PC-9 (cell line): Measurements from ENCODE around the gene GRHPR.

Experiments
- CTCF ChIP-seq: fragments of 200-600 bp; sonication (generic); conservative IDR thresholded peaks from 2 replicates; pipeline ENCODE4 v1.6.1; 2017; ENCODE audit warnings: mixed run types, antibody characterized with exemption, mild to moderate bottlenecking, moderate library complexity
- EZH2 ChIP-seq: fragments of 200-600 bp; sonication (generic); IDR thresholded peaks from 2 replicates; pipeline ENCODE4 v1.8.0; 2017; ENCODE audit warnings: antibody characterized with exemption, low read depth

GRCh38 chr9:37426846-37427245 lies 4.3 kb downstream of the GRHPR start:
- no peak for TF ChIP-seq CTCF
- TF ChIP-seq EZH2: no peak
